Activated effector memory CD4-positive, alpha-beta T cell treated with Interleukin-2 at 50 U/mL for 16 hours (primary cell): ENCODE results near the gene DPP4.
"Not testable (repeated sequence)": the region's sequence is repeated elsewhere in the genome, so short reads cannot be mapped to it uniquely, and the experiment has no call there.

Experiments
- DNase-seq: peaks from one replicate; pipeline ENCODE4 v3.0.0-alpha.2; 2020

The DPP4 gene

GRCh38 chr2:162056796-162057399 is 17.1 kb downstream of the DPP4 start:
- no peak for DNase-seq

- DNase-seq, result no peak
Measured at GRCh38 chr2:162053808-162054155, 20.2 kb downstream of the DPP4 start.

- DNase-seq, result no peak
Measured at GRCh38 chr2:162053066-162053807, 20.8 kb downstream of the DPP4 start.

GRCh38 chr2:162050513-162050961 is 23.5 kb downstream of the DPP4 start:
- no peak for DNase-seq

- DNase-seq, result not testable (repeated sequence)
Measured at GRCh38 chr2:162049089-162049488, 24.9 kb downstream of the DPP4 start.

- DNase-seq, result no peak
Measured at GRCh38 chr2:162044586-162044985, 29.4 kb downstream of the DPP4 start.

- DNase-seq, result no peak
Measured at GRCh38 chr2:162043132-162043531, 30.9 kb downstream of the DPP4 start.

- no peak for DNase-seq
Measured at GRCh38 chr2:162041485-162041884, 32.5 kb downstream of the DPP4 start.

GRCh38 chr2:162038725-162039124 is 35.3 kb downstream of the DPP4 start:
- DNase-seq, result no peak

GRCh38 chr2:162037886-162038285 is 36.1 kb downstream of the DPP4 start:
- DNase-seq, result no peak

- no peak for DNase-seq
Measured at GRCh38 chr2:162037028-162037795, 36.8 kb downstream of the DPP4 start.

GRCh38 chr2:162035981-162036380 is 38.0 kb downstream of the DPP4 start:
- no peak for DNase-seq

GRCh38 chr2:162030363-162031190 is 43.4 kb downstream of the DPP4 start:
- DNase-seq, result no peak

- no peak for DNase-seq
Measured at GRCh38 chr2:162029287-162029901, 44.6 kb downstream of the DPP4 start.

GRCh38 chr2:162028511-162028910 is 45.5 kb downstream of the DPP4 start:
- DNase-seq, result no peak

GRCh38 chr2:162025121-162025911 is 48.7 kb downstream of the DPP4 start:
- no peak for DNase-seq

GRCh38 chr2:162022290-162022945 is 51.6 kb downstream of the DPP4 start:
- no peak for DNase-seq

GRCh38 chr2:162021516-162022058 is 52.4 kb downstream of the DPP4 start:
- no peak for DNase-seq

- DNase-seq, result no peak
Measured at GRCh38 chr2:162018530-162018929, 55.5 kb downstream of the DPP4 start.

- DNase-seq, result no peak
Measured at GRCh38 chr2:162017233-162017632, 56.8 kb downstream of the DPP4 start.

- no peak for DNase-seq
Measured at GRCh38 chr2:162016080-162016479, 57.9 kb downstream of the DPP4 start.
